GM20431 (cell line): ENCODE results near the gene HRK.

Experiments used
- in situ Hi-C: fragments of 300-500 bp; cut with MseI, MboI; formaldehyde crosslinking; loops from one replicate; pipeline ENCODE4 v1.15.0; 2020; ENCODE audit warnings: low sequenced_read_pairs; ENCODE audit not compliant: unreplicated experiment

The HRK gene

DNA sequence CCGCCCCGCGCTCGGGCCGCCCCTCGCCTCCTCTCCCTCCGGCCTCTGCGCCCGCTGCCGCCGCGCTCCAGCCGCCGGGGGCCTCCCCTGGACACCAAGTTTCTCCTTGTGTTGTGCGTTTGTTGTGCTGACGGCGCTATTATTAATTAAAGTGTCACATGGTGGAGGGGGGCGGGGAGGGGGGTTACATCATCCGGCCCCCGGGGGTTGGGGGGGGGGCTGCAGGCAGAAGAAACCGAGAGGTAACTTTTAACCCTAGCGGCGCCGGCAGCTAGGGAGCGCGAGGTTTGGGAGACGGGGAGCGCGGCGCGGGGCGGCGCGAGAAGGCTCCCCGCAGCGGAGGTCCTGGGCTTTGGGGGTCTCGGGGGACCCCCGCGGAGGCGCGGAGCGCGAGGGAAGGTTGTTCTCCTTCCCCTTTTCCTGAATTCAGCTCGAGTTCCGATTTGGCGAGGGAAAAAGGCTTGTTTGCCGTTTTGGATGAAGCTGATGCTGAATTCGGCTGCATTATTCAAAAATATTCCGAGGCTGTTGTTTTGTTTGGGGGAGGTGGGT lies at the start of gene HRK:
HRK (minus strand) TSS at position 117 of the 552 bp plus-strand sequence. CDS start 134 bp downstream, outside the sequence.
- in situ Hi-C loops = no loop called here

DNA sequence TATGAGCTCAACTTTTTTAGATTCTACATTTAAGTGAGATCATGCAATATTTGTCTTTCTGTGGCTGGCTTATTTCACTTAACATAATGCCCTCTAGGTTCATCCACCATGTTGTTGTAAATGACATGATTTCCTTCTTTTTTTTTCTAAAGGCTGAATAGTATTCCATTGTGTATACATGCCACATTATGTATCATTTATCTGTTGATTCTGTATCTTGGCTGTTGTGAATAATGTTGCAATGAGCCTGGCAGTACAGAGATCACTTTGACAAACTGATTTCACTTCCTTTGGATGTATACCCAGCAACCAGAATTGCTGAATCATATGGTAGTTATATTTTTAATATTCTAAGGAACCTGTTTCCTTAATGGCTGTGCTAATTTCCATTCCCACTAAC lies 48.6 kb upstream of the HRK start:
- in situ Hi-C loops = no loop called here

DNA sequence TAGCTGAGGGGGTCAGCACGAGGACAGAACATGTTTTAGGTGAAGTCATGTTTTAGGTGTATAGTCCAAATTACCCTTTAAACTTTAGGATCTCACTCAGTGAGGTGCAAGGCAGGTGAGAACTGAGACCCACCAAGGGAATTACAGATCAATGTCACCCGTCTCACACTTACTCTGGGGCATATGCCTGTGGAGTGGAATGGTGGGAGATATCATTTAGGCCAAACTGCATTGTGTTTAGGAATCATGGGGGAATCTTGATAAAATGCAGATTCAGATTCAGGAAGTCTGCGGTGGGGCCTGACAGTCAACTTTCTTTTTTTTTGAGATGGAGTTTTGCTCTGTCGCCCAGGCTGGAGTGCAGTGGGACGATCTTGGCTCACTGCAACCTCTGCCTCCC lies 47.3 kb upstream of the HRK start:
- in situ Hi-C loops = no loop called here

DNA sequence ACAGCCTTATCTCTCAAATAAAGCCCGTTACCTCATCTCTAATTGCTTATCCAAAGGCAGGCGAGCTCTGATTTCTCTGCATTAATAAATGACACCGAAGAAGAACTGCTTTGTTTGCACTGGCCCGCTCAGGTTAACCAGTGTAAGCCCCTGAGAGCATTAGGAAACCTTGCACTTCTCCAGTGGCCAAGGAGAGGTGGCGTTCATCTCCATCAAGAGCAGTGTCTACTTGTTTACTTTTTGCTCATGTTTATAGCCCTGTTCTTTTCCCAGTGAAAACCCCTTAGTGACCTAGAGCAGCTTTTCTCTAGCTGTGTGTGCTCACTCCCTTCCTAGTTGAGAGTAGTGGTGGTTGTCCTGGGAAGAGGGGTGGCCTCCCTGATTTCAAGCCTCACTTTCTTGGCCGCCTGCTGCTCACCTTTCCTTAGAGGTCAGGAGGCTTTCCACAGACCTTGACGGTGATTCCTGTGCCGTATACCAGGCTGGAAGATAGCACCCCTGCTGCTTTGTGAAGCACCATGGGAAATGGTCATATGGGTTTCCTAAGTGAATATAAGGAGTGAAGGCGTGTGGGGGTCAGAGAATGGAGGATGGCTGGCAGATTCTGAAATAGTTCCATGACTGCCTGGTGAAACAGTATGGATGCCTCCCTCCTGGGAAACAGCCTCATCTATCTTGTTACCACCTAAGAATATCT lies 46.2 kb upstream of the HRK start:
- in situ Hi-C loops = no loop called here

DNA sequence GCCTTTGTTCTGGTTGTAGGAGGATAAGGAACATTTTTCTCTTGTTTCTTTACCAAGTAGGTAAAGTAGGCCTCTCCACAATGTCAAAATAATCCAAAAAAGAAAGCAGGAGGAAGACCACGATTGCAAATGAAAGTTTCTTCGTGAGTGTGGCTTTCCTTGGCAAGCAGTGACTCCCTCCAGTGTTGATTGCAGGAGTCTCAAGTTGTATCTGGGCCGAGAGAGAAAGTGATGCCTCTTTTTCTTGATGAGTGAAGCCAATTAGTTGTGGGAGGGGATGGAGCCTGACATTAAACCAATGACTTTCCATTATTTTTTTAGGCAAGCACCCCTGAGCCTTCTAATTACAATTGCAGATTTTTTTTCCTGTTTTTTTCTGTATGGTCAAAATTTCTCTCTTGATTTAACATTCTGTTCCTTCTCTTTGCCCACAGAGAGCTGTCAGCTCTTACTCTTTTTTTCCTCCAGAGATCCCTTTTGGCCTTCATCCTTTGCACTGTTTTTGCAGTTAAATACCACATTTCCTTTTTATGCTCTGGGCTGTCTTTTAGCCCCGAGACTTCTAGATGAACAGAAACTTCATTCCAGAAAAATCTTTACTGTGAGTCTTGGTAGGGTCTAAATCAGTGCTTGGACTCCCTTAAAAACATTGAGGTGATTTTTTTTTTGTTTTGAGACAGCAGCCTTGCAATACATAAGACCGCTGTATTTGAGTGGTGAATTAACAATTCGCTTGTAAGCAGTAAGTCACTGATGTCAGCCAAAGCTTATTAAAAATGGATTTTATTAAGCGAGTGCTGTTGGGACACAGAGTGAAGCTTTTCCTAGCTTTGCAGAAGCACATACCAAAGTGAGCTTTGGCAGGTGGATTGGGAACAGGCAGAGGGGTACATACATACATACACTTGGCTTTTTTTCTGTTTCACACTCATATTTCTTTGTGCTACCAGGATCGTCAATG lies 45.3 kb upstream of the HRK start:
- in situ Hi-C loops = no loop called here

DNA sequence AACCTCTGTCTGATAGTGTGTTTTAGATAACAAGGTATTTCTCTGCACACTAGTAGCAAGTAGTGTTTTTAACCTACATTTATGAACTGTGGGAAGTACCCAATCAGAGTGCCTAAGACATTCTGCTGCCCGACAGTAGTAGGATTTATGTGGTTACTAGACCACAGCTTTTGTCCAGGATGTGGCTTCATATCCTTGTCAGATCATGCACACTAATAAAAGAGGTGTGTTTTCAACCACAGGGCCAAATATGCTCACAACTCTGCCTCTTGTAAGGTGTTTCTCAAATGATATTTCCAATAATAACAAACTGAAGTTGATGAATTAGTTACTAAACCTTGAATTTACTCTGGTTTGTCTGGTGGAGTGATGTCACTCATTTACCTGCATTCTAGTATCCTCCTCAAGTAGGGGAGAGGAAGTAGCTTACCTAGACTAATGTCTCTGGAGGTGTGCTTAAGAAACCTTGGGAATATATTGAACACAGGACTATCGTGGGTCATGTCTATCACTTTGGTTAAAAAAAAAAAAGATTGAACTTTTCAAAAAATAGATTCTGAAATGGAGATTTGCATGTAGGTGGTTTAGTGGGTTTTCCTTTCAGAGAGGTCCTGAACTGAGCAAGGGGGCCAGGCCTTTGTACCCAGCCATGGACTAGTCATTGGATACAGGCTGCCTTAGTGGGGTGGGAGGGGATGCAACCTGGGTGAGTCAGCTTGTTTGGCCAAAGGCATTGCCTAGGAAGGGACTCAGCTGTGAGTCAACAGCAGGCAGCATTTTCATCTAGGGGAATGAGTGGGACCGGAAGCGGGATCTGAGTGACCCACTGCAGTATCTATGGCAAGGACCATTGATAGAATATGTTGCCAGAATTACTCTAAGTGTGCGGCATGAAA lies 43.6 kb upstream of the HRK start:
- in situ Hi-C loops = no loop called here

DNA sequence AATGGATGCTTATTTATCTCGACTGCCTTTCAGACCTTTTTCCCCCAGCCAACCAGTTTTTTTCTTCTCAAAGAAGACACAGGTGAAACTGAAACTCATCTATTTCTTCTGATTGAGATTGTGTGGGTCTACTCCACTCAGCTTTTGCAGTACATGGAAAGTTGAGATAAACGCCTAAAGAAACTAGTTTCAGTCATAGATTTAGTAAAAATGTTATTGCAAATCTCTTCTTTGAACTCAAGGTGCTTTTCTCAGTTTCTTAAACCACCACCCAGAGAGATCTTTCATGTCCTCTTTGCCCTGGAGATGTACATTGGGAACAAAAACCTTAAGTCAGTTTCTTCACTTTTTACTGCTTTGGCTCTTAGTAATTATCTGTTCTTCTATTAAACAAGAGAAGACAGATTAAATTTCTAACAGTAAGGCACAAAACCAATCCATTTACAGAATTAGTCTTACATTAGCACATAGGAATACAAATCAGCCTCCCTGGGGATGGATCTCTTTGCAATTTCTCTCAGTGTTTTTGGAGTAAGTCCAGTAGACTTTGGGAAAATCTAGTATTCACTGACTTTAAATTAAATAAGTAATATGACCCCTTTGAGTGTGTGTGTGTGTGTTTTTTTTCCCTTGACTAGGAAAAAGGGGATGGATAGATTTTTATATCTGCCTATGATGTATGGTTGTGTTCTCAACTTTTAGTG lies 41.1 kb upstream of the HRK start:
- in situ Hi-C loops = no loop called here

DNA sequence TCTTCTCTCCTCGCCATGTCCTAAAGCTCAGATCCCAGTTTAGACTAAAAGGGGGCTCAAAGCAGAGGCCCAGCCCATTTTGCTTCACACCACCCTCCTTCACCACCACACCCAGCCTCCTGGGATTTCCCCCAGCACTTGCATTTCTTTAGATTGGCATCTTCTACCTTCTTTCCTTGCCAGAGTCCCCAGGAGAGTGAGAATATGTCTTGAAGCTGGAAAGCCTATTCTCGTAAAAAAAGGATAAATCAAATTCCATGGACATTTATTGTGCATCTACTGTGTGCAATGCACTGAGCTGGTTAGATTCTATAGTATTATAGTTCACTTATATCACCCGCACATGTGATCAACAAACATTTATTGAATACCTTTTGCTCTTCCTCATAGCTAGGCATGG lies 39.7 kb upstream of the HRK start:
- in situ Hi-C loops = no loop called here

DNA sequence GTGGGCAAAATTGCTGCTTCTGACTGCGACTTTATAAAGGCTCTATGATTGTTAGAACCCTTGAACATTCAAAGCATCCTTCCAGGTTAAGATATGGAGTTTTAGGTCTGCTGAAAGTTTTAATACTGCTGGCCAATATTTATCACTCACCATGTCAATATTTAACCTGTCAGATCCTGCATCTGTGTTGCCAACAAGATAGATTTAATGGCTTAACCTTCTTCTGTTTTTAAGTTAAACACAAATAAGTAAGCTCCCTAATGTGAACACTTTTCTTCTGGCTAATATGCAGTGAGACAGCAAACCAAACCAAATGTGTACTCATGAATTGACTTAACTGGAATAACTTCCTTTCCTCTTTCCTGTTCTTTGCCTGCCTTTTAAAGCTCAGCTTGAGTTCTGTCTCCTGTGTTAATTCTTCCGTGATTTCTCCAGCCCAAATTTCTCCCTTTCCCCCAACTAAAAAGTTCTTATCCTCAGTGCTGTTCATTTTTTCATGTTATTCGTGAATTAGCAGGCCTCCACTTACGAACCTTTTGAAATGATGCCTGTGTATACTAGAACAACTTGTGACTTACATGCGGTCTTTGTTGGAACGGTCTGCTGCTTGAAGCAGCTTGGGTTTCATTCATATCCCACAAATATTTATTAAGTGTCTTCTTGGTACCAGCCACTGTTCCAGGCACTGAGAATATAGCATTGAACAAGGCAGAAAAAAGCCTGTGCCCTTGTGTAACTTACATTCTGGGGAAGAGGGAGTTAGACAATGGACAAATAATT lies 38.7 kb upstream of the HRK start:
- in situ Hi-C loops = no loop called here

DNA sequence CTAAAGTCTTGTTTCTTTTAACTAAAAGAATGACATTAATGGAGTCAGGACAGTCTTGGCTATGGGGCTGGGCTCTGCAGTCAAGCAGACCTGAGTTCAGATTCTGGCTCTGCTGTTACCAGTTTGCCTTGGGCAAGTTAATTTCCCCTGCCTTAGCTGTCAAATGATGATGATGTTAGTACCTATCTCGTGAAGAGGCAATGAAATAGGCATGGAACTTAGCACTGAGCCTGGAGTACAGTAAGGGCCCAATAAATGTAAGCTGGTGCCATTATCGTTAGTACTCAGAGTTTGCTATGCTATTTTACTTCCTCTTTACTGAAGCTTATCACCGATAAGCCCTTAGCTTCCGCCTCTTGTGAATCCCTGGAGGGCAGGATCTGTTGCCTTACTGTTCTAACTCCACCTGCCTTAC lies 38.0 kb upstream of the HRK start:
- in situ Hi-C loops = no loop called here

DNA sequence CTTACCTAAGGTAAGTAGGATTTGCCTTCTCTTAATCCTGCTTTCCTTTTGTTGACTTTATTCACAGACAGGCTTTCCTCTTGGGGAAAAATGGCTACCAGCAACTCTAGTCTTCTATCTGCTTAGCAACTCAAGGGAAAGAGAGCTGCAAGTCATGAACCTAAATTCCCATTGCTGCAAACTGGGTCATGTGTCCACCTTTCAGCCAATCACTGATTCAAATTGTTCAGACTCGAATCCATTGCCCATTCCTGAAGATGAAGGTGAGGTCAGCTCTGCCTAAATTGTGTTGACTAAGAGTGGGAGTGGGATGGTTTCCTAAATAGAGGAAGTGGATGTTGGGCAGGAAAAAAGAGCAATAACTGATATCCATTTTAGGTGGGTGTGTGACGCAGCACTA lies 37.2 kb upstream of the HRK start:
- in situ Hi-C loops = no loop called here

DNA sequence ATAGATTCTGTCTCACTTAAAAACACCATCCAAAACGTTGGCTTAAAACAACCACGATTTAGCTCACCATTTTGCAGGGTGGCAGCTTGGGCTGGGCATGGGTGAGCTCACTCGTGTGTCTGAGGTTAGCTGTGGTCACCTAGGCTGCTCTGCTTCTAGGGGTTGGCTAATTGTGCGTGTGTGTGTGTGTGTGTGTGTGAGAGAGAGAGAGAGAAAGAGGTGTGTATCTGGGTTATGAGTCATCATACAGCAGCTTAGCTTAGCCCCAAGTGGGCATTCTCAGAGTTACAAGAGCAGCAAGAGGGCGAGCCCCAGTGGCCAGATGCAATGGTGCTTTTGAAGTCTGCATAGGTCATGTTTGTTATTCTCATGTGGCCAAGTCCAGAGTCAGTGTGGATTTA lies 35.5 kb upstream of the HRK start:
- in situ Hi-C loops = no loop called here

DNA sequence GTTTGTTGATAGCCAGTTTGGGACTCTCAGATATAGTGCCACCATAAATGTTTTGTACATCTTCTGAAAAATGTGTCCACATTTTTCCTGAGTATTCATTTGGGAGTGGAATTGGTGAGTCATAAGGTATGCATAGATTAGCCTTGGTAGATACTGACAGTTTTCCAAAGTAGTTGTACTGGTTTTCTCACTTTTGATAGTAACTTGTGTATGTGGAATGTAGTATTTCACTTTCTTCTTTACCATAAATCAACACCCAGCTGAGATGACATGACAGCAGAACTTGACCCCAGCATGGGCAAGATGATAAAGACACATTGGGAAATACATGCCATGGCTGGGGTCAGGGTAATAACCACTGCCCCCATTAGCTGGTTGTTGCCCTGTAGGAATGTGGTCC lies 34.9 kb upstream of the HRK start:
- in situ Hi-C loops = no loop called here

DNA sequence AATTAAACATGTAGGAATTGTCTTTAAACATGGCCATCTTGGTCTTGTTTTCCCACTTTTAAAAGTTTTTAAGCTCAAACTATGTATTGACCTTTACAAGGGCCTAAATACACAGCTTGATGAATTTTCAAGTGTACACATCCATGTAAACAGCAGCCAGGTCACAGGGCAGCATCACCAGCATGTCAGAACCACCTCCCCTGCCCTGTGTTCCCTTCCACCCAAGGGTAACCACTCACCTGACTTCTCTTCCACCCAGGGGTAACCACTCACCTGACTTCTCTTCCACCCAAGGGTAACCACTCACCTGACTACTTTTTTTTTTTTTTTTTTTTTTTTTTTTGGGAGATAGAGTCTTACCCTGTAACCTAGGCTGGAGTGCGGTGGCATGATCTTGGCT lies 34.1 kb upstream of the HRK start:
- in situ Hi-C loops = no loop called here

DNA sequence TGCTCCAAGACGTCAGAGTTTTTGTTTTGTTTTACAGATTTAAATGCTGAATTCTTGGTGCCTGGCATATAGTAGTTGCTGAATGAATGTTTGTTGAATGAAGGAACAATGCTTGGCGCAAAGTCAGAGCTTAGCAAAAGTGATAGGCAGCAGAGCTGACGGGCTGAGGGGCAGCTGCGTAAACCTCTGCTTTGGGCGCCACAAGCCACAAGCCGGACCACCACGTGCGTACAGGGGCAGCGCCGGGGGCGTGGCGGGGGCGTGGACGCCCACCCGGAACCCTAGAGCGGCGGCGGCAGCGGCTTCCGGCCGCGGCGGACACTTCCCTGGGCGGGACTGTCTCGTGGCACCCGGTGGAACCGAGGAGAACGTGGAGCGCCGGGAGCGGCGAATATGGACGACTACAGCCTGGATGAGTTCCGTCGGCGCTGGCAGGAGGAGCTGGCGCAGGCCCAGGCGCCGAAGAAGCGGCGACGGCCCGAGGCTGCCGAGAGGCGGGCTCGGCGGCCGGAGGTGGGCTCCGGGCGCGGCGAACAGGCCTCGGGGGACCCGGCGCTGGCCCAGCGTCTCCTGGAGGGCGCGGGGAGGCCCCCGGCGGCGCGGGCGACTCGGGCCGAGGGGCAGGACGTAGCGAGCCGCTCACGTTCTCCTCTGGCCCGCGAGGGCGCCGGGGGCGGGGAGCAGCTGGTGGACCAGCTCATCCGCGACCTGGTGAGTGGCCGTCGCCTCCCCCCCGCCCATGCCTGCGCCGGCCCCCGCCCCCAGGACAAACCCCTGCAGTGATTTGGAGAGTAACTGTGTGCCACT lies 29.6 kb upstream of the HRK start, which contains the start of gene FBXW8:
FBXW8 (plus strand) TSS at position 306 of the 807 bp plus-strand sequence; CDS start at position 394, 88 bp downstream.
- in situ Hi-C loops = no loop called here

DNA sequence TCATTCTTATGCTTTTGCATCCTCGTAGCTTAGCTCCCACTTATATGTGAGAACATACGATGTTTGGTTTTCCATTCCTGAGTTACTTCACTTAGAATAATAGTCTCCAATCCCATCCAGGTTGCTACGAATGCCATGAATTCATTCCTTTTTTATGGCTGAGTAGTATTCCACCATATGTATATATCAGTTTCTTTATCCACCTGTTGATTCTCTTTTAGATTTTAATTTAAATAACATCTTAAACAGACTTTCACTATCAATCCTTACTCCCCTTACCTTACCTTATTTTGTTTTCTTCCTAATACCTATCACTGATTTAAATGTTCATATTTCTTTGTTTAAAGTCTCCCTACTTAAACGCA lies 29.0 kb upstream of the HRK start:
- in situ Hi-C loops = no loop called here

DNA sequence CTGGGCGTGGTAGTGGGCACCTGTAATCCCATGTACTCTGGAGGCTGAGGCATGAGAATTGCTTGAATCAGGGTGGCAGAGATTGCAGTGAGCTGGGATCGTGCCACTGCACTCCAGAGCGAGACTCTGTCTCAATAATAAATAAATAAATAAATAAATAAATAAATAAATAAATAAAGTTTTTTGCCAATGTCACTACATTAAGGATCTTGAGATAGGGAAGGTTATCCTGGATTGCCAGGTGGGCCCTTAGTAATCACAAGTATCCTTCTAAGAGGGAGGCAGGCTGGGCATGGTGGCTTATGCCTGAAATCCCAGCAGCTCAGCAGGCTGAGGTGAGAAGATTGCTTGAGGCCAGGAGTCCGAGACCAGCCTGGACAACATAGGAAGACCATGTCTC lies 25.0 kb upstream of the HRK start:
- in situ Hi-C loops = no loop called here

DNA sequence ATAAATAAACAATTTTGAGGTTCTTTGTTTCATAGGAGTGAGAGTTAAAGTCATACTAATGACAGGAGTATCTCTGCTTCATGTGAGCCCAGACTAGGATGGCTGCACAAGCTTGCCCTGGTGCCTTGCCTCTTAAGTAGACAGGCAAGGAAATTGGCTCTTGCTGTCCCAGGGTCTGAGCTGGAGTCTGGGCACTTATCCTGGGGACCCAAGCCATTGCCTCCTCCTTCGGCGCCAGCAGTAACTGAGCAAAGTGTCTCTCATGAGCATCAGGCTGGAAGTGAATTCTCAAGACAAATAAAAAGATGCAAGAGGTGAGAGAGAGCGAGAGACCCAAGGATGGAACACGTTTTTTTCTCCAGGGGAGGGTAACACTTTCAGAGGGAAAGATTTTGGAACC lies 22.6 kb upstream of the HRK start:
- in situ Hi-C loops = no loop called here
